Erythroblast (primary cell): ENCODE data around the gene PATJ.

Experiments
- GATA1 ChIP-seq: IDR thresholded peaks from 2 replicates; pipeline ENCODE4 v1.6.1; 2011; ENCODE audit warnings: low read depth, mild to moderate bottlenecking, control low read depth, low read length, moderate library complexity
- POLR2A ChIP-seq: IDR thresholded peaks from 2 replicates; pipeline ENCODE4 v1.6.1; 2011; ENCODE audit warnings: mild to moderate bottlenecking, low read length

DNA sequence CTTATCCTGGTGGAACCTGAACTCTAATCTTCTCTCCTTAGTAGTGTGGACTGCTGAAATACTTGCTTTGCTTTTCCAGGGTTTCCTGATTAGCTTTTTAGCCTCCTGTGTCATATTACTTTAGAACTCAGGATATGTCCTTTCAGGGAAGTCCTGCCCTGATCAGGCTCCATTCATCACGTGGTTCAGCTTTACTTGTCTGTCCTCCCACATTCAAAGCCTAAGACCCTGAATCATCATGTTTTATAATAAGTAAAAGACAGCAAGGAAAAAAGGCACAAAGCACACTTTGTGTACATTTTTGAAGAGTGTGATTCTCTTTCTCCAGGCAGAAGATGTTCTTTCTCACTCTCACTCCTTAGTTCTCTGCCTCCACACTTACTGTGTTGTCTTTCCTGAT, 70.6 kb downstream of the PATJ start:
- TF ChIP-seq POLR2A (no peak), GATA1 (no peak)
